HG03469 (cell line): Measurements from ENCODE around the gene PRF1.
"Not testable (repeated sequence)": the region's sequence is repeated elsewhere in the genome, so short reads cannot be mapped to it uniquely, and the experiment has no call there.

Experiments used
- ATAC-seq: cut with Tn5 transposase; IDR thresholded peaks from one replicate; pipeline ENCODE4 v1.9.1; 2021; ENCODE audit warnings: mild to moderate bottlenecking, moderate library complexity, moderate number of reproducible peaks; ENCODE audit not compliant: unreplicated experiment

Gene PRF1

DNA sequence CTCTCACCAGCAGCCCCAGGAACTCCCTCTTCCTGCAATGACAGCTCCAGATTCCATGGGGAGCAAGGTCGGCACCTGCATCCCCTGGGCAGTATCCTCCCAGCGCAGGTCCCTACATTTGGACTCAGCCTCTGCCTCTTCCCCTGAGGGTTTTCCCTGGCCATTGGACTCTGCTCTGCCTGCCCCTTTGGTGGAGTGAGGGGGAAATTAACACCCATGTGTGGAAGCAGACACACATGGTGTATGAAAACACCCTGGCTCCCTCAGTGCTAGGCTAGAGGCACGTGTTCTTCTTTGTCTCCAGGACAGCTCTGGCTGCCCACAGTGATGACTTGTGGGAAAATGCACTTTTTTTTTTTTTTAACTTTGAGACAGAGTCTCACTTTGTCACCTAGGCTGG is 8.4 kb downstream of the PRF1 start:
- ATAC-seq: no peak

DNA sequence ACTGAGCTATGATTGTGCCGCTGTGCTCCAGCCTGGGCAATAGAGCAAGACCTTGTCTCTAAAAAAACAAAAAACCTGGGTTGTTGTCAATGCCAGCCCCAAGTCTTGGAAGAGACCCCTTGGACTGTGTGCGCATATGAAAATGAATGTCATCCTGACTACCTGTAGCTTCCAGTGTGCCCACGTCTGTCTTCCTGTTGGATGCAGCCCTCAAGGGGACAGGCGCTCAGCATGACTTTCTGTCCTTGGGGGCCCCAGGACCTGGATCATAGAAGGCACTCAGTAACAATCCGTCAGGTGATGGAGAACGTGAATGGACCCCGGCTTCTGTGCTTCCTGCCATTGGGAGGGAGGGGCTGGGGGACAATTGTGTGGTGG is 9.0 kb downstream of the PRF1 start:
- ATAC-seq: no peak

GRCh38 chr10:70592746-70593512 is 9.6 kb downstream of the PRF1 start:
- no peak for ATAC-seq

- no peak for ATAC-seq
These were observed 10.3 kb downstream of the PRF1 start for GRCh38 chr10:70592186-70592735.

DNA sequence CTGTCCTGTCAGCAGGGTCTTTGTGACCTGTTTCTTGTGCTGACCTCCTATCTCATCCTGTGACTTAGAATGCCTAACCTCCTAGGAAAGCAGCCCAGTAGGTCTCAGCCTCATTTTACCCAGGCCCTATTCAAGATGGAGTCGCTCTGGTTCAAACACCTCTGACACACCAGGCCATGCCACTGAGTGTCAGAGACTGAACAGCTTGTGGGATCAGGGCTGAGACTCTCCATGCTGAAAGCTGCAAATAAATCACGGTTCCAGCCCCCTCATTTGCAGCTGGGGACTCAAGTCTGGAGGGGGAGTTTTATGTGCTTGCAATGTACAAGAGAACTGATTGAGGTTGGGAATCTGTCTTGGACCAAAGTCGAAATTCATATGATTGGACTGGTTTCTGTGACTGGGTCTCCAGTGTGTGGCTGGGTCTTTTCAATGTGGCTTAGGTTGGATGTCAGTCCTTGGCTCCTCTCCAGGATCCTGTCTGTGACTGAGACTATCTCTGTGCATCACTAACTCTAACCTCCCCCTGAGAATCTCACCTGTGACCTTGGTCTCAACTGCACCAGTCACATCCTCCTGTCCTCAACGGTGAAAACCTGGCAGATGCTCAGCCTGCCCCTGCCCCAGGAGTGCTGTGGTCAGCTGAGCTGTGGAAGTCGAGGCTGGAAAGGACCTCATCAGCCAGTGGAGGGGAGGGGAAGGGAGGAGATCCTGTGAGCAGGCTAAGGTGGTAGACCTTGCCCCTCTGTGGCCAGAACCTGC is 11.7 kb downstream of the PRF1 start:
- ATAC-seq: no peak

- ATAC-seq: no peak
These were observed 12.5 kb downstream of the PRF1 start for GRCh38 chr10:70589762-70590654.

DNA sequence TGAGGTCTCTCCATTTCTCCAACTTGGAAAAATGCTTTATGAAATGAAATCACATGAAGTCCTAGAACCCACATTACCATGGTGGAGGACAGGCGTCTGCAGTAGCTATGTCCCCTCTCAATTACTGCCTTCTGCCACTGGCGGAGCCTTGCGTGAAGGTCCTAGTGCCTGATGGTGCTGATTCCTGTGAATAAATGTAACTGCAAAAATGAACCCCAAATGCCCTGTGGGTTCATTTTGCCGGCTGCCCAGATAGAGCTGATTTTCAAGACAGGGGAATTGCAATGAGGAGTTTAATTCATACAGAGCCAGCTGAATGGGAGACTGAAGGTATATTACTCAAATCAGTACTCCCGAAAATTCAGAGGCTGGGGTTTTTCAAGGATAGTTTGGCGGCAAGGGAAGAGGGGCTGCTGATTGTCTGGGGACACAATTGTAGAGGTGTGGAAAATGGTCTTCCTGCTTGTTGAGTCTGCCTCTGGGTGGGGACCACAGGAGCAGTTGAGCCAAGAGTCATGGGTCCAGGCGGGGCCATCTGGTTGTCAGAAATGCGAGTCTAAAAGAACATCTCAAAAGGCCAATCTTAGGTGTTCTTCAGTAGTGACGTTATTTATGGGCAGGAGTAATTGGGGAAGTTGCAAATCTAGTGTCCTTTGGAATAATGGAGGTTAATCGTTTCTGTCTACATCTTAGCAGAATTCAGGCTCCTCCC is 13.5 kb downstream of the PRF1 start:
- ATAC-seq: no peak

DNA sequence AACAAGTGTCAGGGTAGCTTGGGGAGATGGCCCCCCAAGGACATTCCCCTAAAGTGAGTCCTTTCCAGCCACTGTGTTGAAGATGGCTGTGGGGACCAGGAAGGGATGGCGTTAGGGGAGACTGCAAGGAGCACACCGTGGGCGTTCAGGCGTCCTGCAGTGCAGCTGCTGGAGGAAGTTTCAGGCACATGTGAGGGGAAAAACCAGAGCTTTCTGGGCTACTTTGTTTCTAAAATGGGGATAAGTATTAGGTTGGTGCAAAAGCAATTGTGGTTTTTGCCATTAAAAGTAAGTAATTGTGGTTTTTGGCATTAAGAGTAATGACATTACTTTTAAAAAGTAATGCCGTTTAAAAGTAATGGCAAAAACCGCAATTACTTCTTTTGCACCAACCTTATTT is 14.3 kb downstream of the PRF1 start:
- no peak for ATAC-seq

- ATAC-seq: no peak
These were observed 15.4 kb downstream of the PRF1 start for GRCh38 chr10:70587045-70587658.

DNA sequence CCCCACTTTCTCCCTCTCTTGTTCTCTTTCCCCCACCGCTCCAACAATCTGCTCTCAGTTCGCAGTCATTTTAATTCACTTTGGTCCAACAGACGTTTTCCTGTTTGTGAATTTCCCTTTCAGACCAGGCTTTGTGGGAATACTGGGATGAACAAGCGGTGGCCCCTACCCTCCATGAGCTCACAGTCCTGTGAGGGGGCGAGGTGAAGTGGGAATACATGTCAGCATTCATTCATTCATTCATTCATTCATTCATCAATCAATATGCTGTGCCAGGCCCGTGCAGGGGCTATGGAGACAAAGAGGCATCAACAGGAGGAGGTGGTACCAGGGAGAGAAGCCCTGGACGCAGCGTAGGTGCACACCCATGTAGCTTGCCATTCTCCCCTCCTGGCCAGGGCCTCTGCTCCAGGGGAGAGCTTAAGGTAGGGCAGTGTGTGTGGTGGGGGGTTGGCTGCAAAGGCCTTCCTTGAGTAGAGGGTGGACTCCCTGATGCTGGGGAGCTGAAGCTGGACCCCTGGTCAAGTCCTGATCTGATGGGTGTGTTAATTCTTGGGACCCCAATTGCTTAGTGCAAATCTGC is 16.1 kb downstream of the PRF1 start:
- ATAC-seq: no peak

DNA sequence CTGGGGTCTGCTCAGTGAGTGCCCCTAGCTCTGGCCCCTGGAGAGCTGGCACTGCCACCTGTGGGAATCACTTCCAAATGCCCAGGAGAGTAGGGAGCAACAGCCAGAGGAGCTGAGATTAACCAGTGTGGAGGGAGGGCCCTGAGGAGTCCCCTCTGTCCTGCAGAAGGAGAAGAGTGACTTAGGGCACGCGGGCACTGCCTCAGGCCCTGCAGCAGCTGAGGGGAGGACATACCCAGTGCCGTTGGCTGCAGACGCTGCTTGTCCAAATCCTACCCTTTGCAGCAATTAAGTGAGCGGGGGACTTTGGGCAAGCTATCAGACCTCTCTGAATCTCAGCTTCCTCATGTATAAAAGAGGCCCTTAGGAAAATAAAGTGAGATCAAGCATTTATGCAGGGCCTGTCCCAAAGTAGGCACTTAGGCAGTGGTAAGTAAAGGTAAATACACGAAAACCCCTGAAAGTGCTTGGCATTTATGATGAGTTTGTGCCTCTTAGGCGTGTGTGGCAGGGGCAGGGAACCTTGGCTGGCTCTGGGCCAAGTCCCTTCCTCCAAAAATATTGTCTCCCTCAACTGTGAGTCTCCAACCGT is 16.9 kb downstream of the PRF1 start:
- no peak for ATAC-seq

GRCh38 chr10:70584909-70585544 is 17.5 kb downstream of the PRF1 start:
- ATAC-seq: no peak

DNA sequence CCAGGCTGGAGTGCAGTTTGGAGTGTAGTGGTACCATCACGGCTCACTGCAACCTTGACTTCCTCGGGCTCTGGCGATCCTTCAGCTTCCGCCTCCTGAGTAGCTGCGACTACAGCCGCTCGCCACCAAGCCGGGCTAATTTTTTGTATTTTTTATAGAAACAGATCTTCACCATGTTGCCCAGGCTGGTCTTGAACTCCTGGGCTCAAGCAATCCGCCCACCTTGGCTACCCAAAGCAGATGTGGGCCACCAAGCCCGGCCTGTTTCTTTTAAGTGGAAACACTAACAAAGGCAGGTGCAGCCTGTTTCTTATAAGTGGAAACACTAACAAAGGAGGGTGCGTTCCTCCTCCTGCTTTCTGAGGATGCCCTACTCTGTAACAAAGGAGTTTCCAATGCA is 18.2 kb downstream of the PRF1 start:
- no peak for ATAC-seq

DNA sequence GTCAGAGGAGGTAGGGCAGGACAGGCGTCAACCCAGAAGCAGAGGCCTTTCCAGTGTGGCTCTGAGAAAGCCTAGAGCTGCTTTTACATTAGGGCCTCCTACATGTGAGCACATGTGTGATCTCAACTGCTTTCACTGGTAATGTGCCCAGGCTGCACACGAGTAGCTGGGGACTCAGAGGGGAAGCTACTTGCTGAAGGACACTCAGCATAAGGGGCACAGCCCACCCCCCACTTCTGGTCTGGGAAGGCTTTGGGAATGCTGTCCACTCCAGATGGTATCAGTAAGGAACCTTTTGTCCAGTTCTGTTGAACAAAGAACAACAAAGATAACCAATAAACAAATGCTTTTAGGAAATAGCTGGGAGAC is 18.9 kb downstream of the PRF1 start:
- ATAC-seq: no peak

- no peak for ATAC-seq
These were observed 19.5 kb downstream of the PRF1 start for GRCh38 chr10:70582793-70583668.

DNA sequence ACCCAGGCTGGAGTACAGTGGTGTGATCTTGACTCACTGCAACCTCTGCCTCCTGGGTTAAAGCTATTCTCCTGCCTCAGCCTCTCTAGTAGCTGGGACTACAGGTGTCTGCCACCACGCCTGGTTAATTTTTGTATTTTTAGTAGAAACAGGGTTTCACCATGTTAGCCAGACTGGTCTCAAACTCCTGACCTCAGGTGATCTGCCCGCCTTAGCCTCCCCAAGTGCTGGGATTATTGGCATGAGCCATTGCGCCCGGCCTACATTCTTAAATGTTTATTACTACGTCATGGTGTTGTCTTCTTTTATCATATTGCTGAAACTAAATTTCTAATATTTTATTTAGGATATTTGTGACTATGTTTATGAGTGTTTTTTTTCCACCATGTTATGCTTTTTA is 21.4 kb downstream of the PRF1 start:
- not testable (repeated sequence) for ATAC-seq

DNA sequence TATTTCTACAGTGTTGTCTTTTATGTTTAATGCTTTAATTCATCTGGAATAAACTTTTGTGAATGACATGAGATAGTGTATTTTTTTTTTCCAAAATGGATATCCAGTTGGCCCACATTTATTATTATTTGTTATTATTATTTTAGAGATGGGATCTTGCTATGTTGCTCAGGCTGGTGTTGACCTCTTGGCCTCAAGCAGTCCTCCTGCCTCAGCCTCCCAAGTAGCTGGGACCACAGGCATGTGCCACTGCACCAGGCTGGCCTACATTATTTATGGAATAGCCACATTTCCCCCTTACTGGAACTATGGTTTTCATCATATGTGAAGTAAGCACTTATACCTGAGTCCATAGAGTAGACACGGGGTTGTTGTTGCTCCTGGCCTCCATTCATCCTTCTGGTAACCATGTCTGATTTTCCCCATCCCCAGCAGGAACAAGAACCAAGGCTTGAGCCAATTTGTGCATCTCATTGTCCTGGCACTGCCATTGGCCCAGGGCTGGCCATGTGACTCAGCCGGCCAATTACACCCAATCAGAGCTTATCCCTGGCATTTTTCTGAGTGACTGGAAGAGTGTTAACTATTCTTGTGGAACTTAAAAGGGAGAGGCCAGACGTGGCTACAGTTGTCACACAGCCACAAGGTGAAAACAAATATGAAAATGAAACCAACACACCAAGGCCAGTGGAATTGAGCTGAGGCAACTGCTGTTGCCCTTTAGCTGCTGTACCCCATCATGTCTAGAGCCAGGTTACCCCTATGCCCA is 23.1 kb downstream of the PRF1 start:
- ATAC-seq: no peak
